ENCODE data around the gene ARHGAP6. TPM values are rescaled to one million over a fixed set of nuclear protein-coding genes. Genes with fewer than 3 reads are reported as not detected.
"Not testable (repeated sequence)": the region's sequence is repeated elsewhere in the genome, so short reads cannot be mapped to it uniquely, and the experiment has no call there.

Gene ARHGAP6
- total RNA-seq, 1 donor from 2014 or later, result 1.2 TPM

DNA sequence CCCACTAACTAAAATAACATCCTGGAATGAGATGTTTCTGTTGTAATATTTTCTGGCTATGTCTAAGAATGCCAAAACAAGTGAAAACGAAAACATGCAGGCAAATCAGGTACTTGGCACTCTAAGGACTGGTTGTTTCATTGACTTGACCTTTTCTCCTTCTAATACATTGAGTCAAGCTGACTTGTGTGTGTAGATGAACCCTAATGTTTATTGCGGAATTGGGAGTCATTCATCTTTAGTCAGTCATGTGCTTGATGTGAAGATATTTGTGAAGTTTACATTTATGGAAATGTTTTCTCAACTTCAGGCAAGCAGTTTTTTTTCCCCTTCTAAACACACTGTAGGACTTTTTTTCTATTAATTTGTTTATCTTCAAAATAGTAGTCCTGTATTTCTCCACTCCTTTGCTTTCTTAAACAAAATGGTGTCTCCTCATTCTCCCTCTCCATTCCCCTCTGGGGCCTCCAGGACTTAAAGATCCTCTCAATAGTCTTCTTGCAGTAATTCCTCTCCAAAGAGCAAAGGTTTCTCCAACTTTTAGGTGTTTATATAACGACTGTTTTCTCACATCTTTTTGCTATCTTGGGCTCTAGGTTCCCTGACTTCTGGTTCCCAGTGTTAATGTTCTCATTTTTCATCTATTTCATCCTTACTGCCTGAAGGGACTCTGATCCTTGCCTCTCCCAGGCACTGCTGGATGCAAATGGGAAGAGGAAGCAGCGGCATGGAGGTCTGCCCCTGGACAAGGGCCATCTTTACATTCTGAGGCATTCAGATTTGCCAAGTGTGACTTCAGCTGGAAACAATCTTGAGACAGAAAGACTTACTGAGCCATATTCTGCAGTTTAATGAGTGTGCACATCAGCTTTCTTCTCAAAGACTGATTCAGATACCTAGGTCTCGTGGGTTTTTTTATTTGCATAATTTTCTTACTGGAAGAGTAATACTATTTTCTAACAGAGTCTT lies 166.4 kb downstream of the ARHGAP6 start:
- no peak overlapping the region for H3K4me3 Mint-ChIP-seq
- H2AFZ ChIP-seq (replicated peaks), result no peak overlapping the region
- no peaks in the 10 kb centered on the region for H3K36me3 ChIP-seq
- no peaks in the 10 kb centered on the region for H3K36me3 Mint-ChIP-seq
- H3K79me2 ChIP-seq (ENCODE audit: low read depth), result no peaks in the 10 kb centered on the region
- no peak overlapping the region for H3K9ac ChIP-seq
- H3K9me3 Mint-ChIP-seq, result peaks cover 2% of the 10 kb centered on the region
- no peak for DNase-seq (ENCODE audit: low spot score)
- peaks cover 4% of the 10 kb centered on the region for H3K9me3 ChIP-seq (ENCODE audit: low read depth)
- no peaks in the 10 kb centered on the region for H3K27me3 ChIP-seq
- no peak overlapping the region for H3K27ac ChIP-seq
- H3K4me3 ChIP-seq, result no peak overlapping the region
- TF ChIP-seq, protein P1, sequence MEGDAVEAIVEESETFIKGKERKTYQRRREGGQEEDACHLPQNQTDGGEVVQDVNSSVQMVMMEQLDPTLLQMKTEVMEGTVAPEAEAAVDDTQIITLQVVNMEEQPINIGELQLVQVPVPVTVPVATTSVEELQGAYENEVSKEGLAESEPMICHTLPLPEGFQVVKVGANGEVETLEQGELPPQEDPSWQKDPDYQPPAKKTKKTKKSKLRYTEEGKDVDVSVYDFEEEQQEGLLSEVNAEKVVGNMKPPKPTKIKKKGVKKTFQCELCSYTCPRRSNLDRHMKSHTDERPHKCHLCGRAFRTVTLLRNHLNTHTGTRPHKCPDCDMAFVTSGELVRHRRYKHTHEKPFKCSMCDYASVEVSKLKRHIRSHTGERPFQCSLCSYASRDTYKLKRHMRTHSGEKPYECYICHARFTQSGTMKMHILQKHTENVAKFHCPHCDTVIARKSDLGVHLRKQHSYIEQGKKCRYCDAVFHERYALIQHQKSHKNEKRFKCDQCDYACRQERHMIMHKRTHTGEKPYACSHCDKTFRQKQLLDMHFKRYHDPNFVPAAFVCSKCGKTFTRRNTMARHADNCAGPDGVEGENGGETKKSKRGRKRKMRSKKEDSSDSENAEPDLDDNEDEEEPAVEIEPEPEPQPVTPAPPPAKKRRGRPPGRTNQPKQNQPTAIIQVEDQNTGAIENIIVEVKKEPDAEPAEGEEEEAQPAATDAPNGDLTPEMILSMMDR (IDR thresholded peaks at IDR 0.05), result no peak
- H3K4me1 Mint-ChIP-seq, result no peaks in the 10 kb centered on the region
- H3K27ac Mint-ChIP-seq, result no peak overlapping the region
- H4K20me1 ChIP-seq (ENCODE audit: low read depth), result no peaks in the 10 kb centered on the region
- H3K4me1 ChIP-seq, result no peaks in the 10 kb centered on the region
- no peaks in the 10 kb centered on the region for H3K27me3 Mint-ChIP-seq (ENCODE audit: insufficient read depth, low read depth)
- H3K4me2 ChIP-seq, result no peak overlapping the region
- H3F3A ChIP-seq (ENCODE audit: low read depth), result no peaks in the 10 kb centered on the region

DNA sequence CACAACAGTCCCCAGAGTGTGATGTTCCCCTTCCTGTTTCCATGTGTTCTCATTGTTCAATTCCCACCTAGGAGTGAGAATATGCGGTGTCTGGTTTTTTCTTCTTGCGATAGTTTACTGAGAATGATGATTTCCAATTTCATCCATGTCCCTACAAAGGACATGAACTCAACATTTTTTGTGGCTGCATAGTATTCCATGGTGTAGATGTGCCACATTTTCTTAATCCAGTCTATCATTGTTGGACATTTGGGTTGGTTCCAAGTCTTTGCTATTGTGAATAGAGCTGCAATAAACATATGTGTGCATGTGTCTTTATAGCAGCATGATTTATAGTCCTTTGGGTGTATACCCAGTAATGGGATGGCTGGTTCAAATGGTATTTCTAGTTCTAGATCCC lies 174.3 kb downstream of the ARHGAP6 start:
- H3K27me3 Mint-ChIP-seq (ENCODE audit: insufficient read depth, low read depth), result not testable (repeated sequence)

DNA sequence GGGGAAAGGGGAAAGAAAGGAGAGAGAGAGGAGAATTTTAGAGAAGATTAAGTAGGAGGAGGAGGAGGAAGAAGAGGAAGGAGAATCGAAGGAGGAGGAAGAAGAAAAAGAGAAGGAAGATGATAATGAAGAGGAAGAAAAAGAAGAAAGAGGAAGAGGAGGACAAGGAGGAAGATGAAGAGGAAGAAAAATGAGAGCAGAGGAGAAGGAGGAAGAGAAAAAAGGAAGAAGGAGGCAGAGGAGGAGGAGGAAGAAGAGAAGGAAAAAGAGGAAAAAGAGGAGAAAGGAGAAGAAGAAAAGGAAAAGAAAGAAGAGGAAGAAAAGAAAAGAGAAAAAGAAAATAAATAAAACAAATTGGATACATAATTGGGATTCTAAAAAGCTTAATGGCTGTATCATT lies 181.4 kb downstream of the ARHGAP6 start:
- no peak overlapping the region for H2AFZ ChIP-seq (replicated peaks)
- Mint-ChIP-seq H3K9me3 (peaks cover 5% of the 10 kb centered on the region), H3K27ac (no peak overlapping the region), H3K27me3 (ENCODE audit: insufficient read depth, low read depth) (peaks cover 4% of the 10 kb centered on the region), H3K4me1 (peaks cover 10% of the 10 kb centered on the region), H3K36me3 (no peaks in the 10 kb centered on the region), H3K4me3 (no peak overlapping the region)
- H3K4me2 ChIP-seq, result no peak overlapping the region
- H3K27me3 ChIP-seq, result no peaks in the 10 kb centered on the region
- no peak for DNase-seq (ENCODE audit: low spot score)
- H3K9ac ChIP-seq, result no peak overlapping the region
- no peaks in the 10 kb centered on the region for H3F3A ChIP-seq (ENCODE audit: low read depth)
- no peak overlapping the region for H3K27ac ChIP-seq
- H3K9me3 ChIP-seq (ENCODE audit: low read depth), result no peaks in the 10 kb centered on the region
- H3K79me2 ChIP-seq (ENCODE audit: low read depth), result no peaks in the 10 kb centered on the region
- TF ChIP-seq, protein P1 (IDR thresholded peaks at IDR 0.05), result no peak
- TF ChIP-seq EZH2 (IDR thresholded peaks at IDR 0.05), result no peak
- H3K4me3 ChIP-seq, result no peak overlapping the region
- H4K20me1 ChIP-seq (ENCODE audit: low read depth), result no peaks in the 10 kb centered on the region
- H3K4me1 ChIP-seq, result no peaks in the 10 kb centered on the region
- no peaks in the 10 kb centered on the region for H3K36me3 ChIP-seq

More for the DNA sequence above, 174.3 kb downstream of the ARHGAP6 start:
- H3K36me3 ChIP-seq; DNase-seq (ENCODE audit: low spot score); H3K36me3 Mint-ChIP-seq; H3K4me1 ChIP-seq; H3K4me3 ChIP-seq; H2AFZ ChIP-seq (replicated peaks); H4K20me1 ChIP-seq (ENCODE audit: low read depth); H3K27me3 ChIP-seq; H3K4me1 Mint-ChIP-seq; H3K27ac Mint-ChIP-seq; H3K9ac ChIP-seq; H3K4me3 Mint-ChIP-seq; H3F3A ChIP-seq (ENCODE audit: low read depth); H3K27ac ChIP-seq; H3K9me3 ChIP-seq (ENCODE audit: low read depth); H3K79me2 ChIP-seq (ENCODE audit: low read depth); H3K4me2 ChIP-seq: not testable (repeated sequence)
- H3K9me3 Mint-ChIP-seq, result peaks cover 11% of the 10 kb centered on the region

DNA sequence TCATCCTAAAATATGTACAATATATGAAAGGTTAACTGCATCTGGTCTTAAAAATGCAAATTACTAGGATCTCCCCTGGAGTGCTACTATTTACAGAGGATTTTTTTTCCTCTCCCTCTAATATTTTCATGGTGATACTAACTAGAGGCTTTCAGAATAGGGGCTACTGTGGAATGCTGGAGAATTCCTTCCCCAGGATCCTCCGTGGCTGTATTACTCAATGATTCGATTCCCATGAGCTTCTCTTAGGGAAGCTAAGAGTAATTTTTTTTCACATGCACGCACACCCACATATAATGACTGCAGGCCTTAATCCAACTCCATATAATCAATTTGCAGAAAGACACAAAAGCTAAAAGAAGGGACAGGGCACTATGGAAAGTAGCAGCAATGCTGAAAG lies 184.7 kb downstream of the ARHGAP6 start:
- peak overlapping the region; percentile 90 for H3K27ac Mint-ChIP-seq
- H3K4me3 Mint-ChIP-seq, result no peak overlapping the region
- Histone ChIP-seq H3K36me3 (no peaks in the 10 kb centered on the region), H3F3A (ENCODE audit: low read depth) (no peaks in the 10 kb centered on the region), H3K79me2 (ENCODE audit: low read depth) (no peaks in the 10 kb centered on the region), H3K4me1 (no peaks in the 10 kb centered on the region), H3K4me3 (no peak overlapping the region), H2AFZ (replicated peaks) (no peak overlapping the region), H3K27ac (no peak overlapping the region), H4K20me1 (ENCODE audit: low read depth) (no peaks in the 10 kb centered on the region), H3K4me2 (no peak overlapping the region), H3K9ac (no peak overlapping the region), H3K27me3 (no peaks in the 10 kb centered on the region), H3K9me3 (ENCODE audit: low read depth) (no peaks in the 10 kb centered on the region)
- TF ChIP-seq EZH2 (IDR thresholded peaks at IDR 0.05), result no peak
- TF ChIP-seq, protein P1 (IDR thresholded peaks at IDR 0.05), result no peak
- no peak for TF ChIP-seq EZH2phosphoT487 (IDR thresholded peaks at IDR 0.05)
- no peaks in the 10 kb centered on the region for H3K9me3 Mint-ChIP-seq
- H3K36me3 Mint-ChIP-seq, result no peaks in the 10 kb centered on the region
- DNase-seq (ENCODE audit: low spot score), result no peak
- H3K4me1 Mint-ChIP-seq, result peaks cover 23% of the 10 kb centered on the region
- peaks cover 2% of the 10 kb centered on the region for H3K27me3 Mint-ChIP-seq (ENCODE audit: insufficient read depth, low read depth)

All from neural progenitor cell (in vitro differentiated cells).